Fibroblast of lung (primary cell): ENCODE measurements around the gene MAP3K2. TPM values are rescaled to one million over a fixed set of nuclear protein-coding genes. Genes with fewer than 3 reads are reported as not detected.
A peak's percentile ranks its signal among the peaks of the same experiment; 100 is the strongest.

Experiments used
- DNase-seq, 2 donors: peaks; one replicate each; pipeline versions ENCODE4 v3.0.0 to v3.0.0-alpha.2; 2010; ENCODE audit warnings: low read depth in 2 of 2
- H2AFZ ChIP-seq: 2 replicates; pipeline ENCODE4 v1.5.1; 2012; ENCODE audit warnings: low read length, control low read depth, inconsistent platforms
- H3K27ac ChIP-seq: 2 replicates; pipeline ENCODE4 v1.5.1; 2011; ENCODE audit warnings: low read length, control low read depth; ENCODE audit not compliant: insufficient read depth
- H3K27me3 ChIP-seq: 2 replicates; pipeline ENCODE4 v1.5.1; 2011; ENCODE audit warnings: mild to moderate bottlenecking, low read length; ENCODE audit not compliant: control insufficient read depth, insufficient read depth
- H3K36me3 ChIP-seq: 2 replicates; pipeline ENCODE4 v1.5.1; 2011; ENCODE audit warnings: low read length; ENCODE audit not compliant: control insufficient read depth, insufficient read depth
- H3K4me1 ChIP-seq: 2 replicates; pipeline ENCODE4 v1.5.1; 2011; ENCODE audit warnings: low read length; ENCODE audit not compliant: control insufficient read depth, insufficient read depth; ENCODE audit errors: extremely low read depth
- H3K4me2 ChIP-seq: 2 replicates; pipeline ENCODE4 v1.5.1; 2011; ENCODE audit warnings: low read length, control low read depth; ENCODE audit not compliant: insufficient read depth; ENCODE audit errors: extremely low read depth
- H3K4me3 ChIP-seq, 4 experiments: fragments of 200-600 bp in 1 of 4; sonication (generic) in 1 of 4; replicated peaks in 1 of 4; 2 replicates each; pipeline ENCODE4 v1.5.1; 2011 to 2016; ENCODE audit warnings: low read length in 4 of 4, low read depth in 3 of 4, mild to moderate bottlenecking in 3 of 4, control low read depth in 2 of 4, inconsistent platforms in 1 of 4, mixed read lengths in 1 of 4; ENCODE audit not compliant: insufficient read depth in 1 of 4; ENCODE audit errors: control extremely low read depth in 1 of 4
- H3K79me2 ChIP-seq: 2 replicates; pipeline ENCODE4 v1.5.1; 2012; ENCODE audit warnings: mild to moderate bottlenecking, low read length, inconsistent platforms; ENCODE audit not compliant: control insufficient read depth, insufficient read depth
- H3K9ac ChIP-seq: 2 replicates; pipeline ENCODE4 v1.5.1; 2011; ENCODE audit warnings: mild to moderate bottlenecking, low read length, control low read depth; ENCODE audit not compliant: insufficient read depth
- H3K9me3 ChIP-seq: 2 replicates; pipeline ENCODE4 v1.5.1; 2012; ENCODE audit warnings: low read depth, low read length; ENCODE audit not compliant: control insufficient read depth, insufficient read depth
- H4K20me1 ChIP-seq: 2 replicates; pipeline ENCODE4 v1.5.1; 2011; ENCODE audit warnings: low read length; ENCODE audit not compliant: control insufficient read depth, insufficient read depth; ENCODE audit errors: extremely low read depth
- EZH2 ChIP-seq: IDR thresholded peaks from 2 replicates; pipeline ENCODE4 v1.5.1; 2012; ENCODE audit warnings: low read length, control low read depth, mild to moderate bottlenecking; ENCODE audit errors: missing control alignments
- polyA plus RNA-seq, 2 donors: library from polyadenylated mRNA; depleted of rRNA in 1 of 2; stranded (reverse) in 1 of 2; unstranded in 1 of 2; fragments of >200 nt; gene quantifications; 2 replicates each; pipeline ENCODE4 v1.2.1, GENCODE V29; 2011 to 2012; ENCODE audit warnings: missing spikeins in 1 of 2
- total RNA-seq: library from RNA; depleted of rRNA; stranded (reverse); fragments of >200 nt; gene quantifications from 2 replicates; pipeline ENCODE4 v1.2.1, GENCODE V29; 2014
- TF ChIP-seq, protein P1 (sequence below), 2 donors: IDR thresholded peaks in 1 of 2; conservative IDR thresholded peaks in 1 of 2; 1 replicate in 1 of 2; 2 replicates in 1 of 2; pipeline ENCODE4 v1.5.1; 2011 to 2012; ENCODE audit warnings: low read length in 2 of 2, control low read depth in 1 of 2, inconsistent platforms in 1 of 2, low read depth in 1 of 2, mild to moderate bottlenecking in 1 of 2

Gene MAP3K2
- total and polyA plus RNA-seq, 2 donors (not counting 1 experiment from before 2014, with no cell fraction given) = 15.6 to 30.1 TPM

DNA sequence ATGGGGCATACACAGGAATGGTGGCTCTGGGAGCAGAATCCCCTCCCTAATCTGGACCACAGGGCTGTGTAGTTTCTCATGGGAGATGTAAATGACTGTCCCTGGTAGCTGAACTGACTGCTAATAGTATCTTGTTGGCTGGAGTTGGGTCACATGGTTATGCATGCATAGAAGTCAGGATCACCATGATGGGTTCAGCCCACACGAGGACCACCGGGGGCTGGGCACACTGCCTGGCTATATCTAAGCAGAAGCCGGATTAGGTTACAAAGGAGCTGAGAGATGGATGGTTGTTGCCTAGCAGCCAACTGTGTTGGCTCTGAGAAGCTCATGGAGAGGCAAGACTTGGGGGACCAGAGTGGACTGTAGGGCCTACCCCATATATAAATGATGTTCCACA lies 6.7 kb upstream of the MAP3K2 start:
- no peaks in the 10 kb centered on the region for H3K36me3 ChIP-seq
- H3K9ac ChIP-seq = no peak overlapping the region
- TF ChIP-seq, protein P1, sequence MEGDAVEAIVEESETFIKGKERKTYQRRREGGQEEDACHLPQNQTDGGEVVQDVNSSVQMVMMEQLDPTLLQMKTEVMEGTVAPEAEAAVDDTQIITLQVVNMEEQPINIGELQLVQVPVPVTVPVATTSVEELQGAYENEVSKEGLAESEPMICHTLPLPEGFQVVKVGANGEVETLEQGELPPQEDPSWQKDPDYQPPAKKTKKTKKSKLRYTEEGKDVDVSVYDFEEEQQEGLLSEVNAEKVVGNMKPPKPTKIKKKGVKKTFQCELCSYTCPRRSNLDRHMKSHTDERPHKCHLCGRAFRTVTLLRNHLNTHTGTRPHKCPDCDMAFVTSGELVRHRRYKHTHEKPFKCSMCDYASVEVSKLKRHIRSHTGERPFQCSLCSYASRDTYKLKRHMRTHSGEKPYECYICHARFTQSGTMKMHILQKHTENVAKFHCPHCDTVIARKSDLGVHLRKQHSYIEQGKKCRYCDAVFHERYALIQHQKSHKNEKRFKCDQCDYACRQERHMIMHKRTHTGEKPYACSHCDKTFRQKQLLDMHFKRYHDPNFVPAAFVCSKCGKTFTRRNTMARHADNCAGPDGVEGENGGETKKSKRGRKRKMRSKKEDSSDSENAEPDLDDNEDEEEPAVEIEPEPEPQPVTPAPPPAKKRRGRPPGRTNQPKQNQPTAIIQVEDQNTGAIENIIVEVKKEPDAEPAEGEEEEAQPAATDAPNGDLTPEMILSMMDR (conservative IDR thresholded peaks at IDR 0.05 in 1 of 2, IDR thresholded peaks at IDR 0.05 in 1 of 2; ENCODE audit: low read depth in 1 of 2, low read length in 2 of 2) = no peak
- no peak for TF ChIP-seq EZH2
- DNase-seq = no peak
- H3K9me3 ChIP-seq = no peaks in the 10 kb centered on the region
- no peaks in the 10 kb centered on the region for H3K79me2 ChIP-seq
- no peaks in the 10 kb centered on the region for H4K20me1 ChIP-seq
- H3K27ac ChIP-seq = no peak overlapping the region
- H3K27me3 ChIP-seq = no peaks in the 10 kb centered on the region
- H3K4me3 ChIP-seq = no peak overlapping the region
- H2AFZ ChIP-seq = no peak overlapping the region
- H3K4me2 ChIP-seq = no peak overlapping the region
- peaks cover 7% of the 10 kb centered on the region for H3K4me1 ChIP-seq

DNA sequence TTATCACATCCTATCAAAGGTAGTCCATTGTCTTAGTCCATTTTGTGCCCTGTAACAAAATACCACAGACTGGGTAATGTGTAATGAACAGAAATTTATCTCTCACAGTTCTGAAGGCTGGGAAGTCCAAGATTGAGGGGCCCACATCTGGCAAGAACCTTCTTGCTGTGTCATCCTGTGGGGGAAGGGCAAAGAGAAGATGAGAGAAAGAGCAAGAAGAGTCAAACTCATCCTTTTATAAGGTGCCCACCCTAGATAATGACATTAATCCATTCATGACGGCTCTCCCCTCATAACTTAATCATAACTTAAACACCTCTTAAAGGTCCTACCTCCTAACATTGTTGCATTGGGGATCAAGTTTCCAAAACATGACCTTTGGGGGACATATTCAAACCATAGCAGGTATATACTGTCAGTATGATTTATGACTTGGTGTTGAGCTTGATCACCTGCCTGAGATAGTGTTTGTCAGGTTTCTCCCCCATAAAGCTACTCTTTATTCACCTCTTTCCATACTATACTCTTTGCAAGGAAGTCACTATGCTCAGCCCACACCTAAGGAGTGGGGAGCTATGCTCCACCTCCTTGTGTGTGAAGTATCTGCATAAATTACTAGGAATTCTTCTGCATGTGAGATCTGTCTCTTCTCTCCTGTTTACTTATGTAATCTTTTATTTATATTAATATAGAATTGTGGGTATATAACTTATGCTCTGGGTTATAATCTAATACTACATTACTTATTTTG lies 5.2 kb upstream of the MAP3K2 start:
- Histone ChIP-seq H3K9ac (no peak overlapping the region), H3K27me3 (no peaks in the 10 kb centered on the region), H3K79me2 (no peaks in the 10 kb centered on the region), H3K4me2 (no peak overlapping the region), H2AFZ (no peak overlapping the region), H3K27ac (no peak overlapping the region), H3K9me3 (no peaks in the 10 kb centered on the region), H3K4me3 (no peak overlapping the region), H4K20me1 (no peaks in the 10 kb centered on the region), H3K36me3 (no peaks in the 10 kb centered on the region), H3K4me1 (peaks cover 4% of the 10 kb centered on the region)
- DNase-seq = no peak
- TF ChIP-seq, protein P1 (conservative IDR thresholded peaks at IDR 0.05 in 1 of 2, IDR thresholded peaks at IDR 0.05 in 1 of 2; ENCODE audit: low read depth in 1 of 2, low read length in 2 of 2) = no peak
- TF ChIP-seq EZH2 = no peak

GRCh38 chr2:127392133-127392827 lies 4.5 kb upstream of the MAP3K2 start:
- DNase-seq = peak in 1 of 2 donors; percentile 73
- Histone ChIP-seq H3K27ac (no peak overlapping the region), H3K79me2 (no peaks in the 10 kb centered on the region)

More at GRCh38 chr2:127392133-127392827, 4.5 kb upstream of the MAP3K2 start:
- no peaks in the 10 kb centered on the region for H3K9me3 ChIP-seq
- H4K20me1 ChIP-seq = no peaks in the 10 kb centered on the region
- no peaks in the 10 kb centered on the region for H3K27me3 ChIP-seq
- H3K4me2 ChIP-seq = no peak overlapping the region
- no peak overlapping the region for H3K9ac ChIP-seq
- TF ChIP-seq, protein P1 (conservative IDR thresholded peaks at IDR 0.05 in 1 of 2, IDR thresholded peaks at IDR 0.05 in 1 of 2; ENCODE audit: low read depth in 1 of 2, low read length in 2 of 2) = no peak
- no peak for TF ChIP-seq EZH2
- no peaks in the 10 kb centered on the region for H3K4me1 ChIP-seq
- H3K4me3 ChIP-seq = no peak overlapping the region
- H3K36me3 ChIP-seq = no peaks in the 10 kb centered on the region
- no peak overlapping the region for H2AFZ ChIP-seq
